ENCODE measurements around the gene RFX2. TPM values are rescaled to one million over a fixed set of nuclear protein-coding genes. Genes with fewer than 3 reads are reported as not detected.
"Not testable (repeated sequence)": the region's sequence is repeated elsewhere in the genome, so short reads cannot be mapped to it uniquely, and the experiment has no call there.

The RFX2 gene
- total RNA-seq, 1 donor from 2014 or later = 1.2 TPM

- no peak for TF ChIP-seq CTCF (IDR thresholded peaks at IDR 0.05; ENCODE audit: unreplicated experiment)
- Mint-ChIP-seq H3K9me3 (ENCODE audit: unreplicated experiment) (peaks cover 10% of the 10 kb centered on the region), H3K4me3 (ENCODE audit: unreplicated experiment) (no peak overlapping the region), H3K4me1 (ENCODE audit: unreplicated experiment) (no peaks in the 10 kb centered on the region), H3K36me3 (ENCODE audit: low read depth, unreplicated experiment) (peaks cover 5% of the 10 kb centered on the region), H3K27ac (ENCODE audit: unreplicated experiment) (no peak overlapping the region), H3K27me3 (ENCODE audit: unreplicated experiment) (peaks cover 7% of the 10 kb centered on the region)
- no peak for DNase-seq (ENCODE audit: low spot score)
These were observed 5.7 kb upstream of the RFX2 start for GRCh38 chr19:6115992-6116391.

GRCh38 chr19:6113616-6114188 is 3.4 kb upstream of the RFX2 start:
- Mint-ChIP-seq H3K4me1 (ENCODE audit: unreplicated experiment) (peaks cover 10% of the 10 kb centered on the region), H3K27me3 (ENCODE audit: unreplicated experiment) (peaks cover 14% of the 10 kb centered on the region), H3K9me3 (ENCODE audit: unreplicated experiment) (peaks cover 4% of the 10 kb centered on the region), H3K4me3 (ENCODE audit: unreplicated experiment) (no peak overlapping the region), H3K27ac (ENCODE audit: unreplicated experiment) (no peak overlapping the region), H3K36me3 (ENCODE audit: low read depth, unreplicated experiment) (no peaks in the 10 kb centered on the region)
- no peak for TF ChIP-seq CTCF (IDR thresholded peaks at IDR 0.05; ENCODE audit: unreplicated experiment)
- no peak for DNase-seq (ENCODE audit: low spot score)

- no peak for TF ChIP-seq CTCF (IDR thresholded peaks at IDR 0.05; ENCODE audit: unreplicated experiment)
- Mint-ChIP-seq H3K9me3 (ENCODE audit: unreplicated experiment) (peaks cover 4% of the 10 kb centered on the region), H3K27ac (ENCODE audit: unreplicated experiment) (no peak overlapping the region), H3K4me1 (ENCODE audit: unreplicated experiment) (peaks cover 10% of the 10 kb centered on the region), H3K36me3 (ENCODE audit: low read depth, unreplicated experiment) (no peaks in the 10 kb centered on the region), H3K4me3 (ENCODE audit: unreplicated experiment) (peak overlapping the region; percentile 60), H3K27me3 (ENCODE audit: unreplicated experiment) (peaks cover 14% of the 10 kb centered on the region)
- no peak for DNase-seq (ENCODE audit: low spot score)
These were observed 353 bp downstream of the RFX2 start for GRCh38 chr19:6109947-6110346.

GRCh38 chr19:6108721-6109633 is 1.3 kb downstream of the RFX2 start:
- no peak for TF ChIP-seq CTCF (IDR thresholded peaks at IDR 0.05; ENCODE audit: unreplicated experiment)
- Mint-ChIP-seq H3K4me1 (ENCODE audit: unreplicated experiment) (peaks cover 10% of the 10 kb centered on the region), H3K27ac (ENCODE audit: unreplicated experiment) (peak overlapping the region; percentile 78), H3K4me3 (ENCODE audit: unreplicated experiment) (peak overlapping the region; percentile 60), H3K27me3 (ENCODE audit: unreplicated experiment) (peaks cover 14% of the 10 kb centered on the region), H3K9me3 (ENCODE audit: unreplicated experiment) (peaks cover 4% of the 10 kb centered on the region), H3K36me3 (ENCODE audit: low read depth, unreplicated experiment) (no peaks in the 10 kb centered on the region)
- DNase-seq (ENCODE audit: low spot score) = peak; percentile 20

- H3K9me3 Mint-ChIP-seq (ENCODE audit: unreplicated experiment); H3K27ac Mint-ChIP-seq (ENCODE audit: unreplicated experiment); H3K36me3 Mint-ChIP-seq (ENCODE audit: low read depth, unreplicated experiment); H3K4me3 Mint-ChIP-seq (ENCODE audit: unreplicated experiment); DNase-seq (ENCODE audit: low spot score): not testable (repeated sequence)
- Mint-ChIP-seq H3K4me1 (ENCODE audit: unreplicated experiment) (peaks cover 10% of the 10 kb centered on the region), H3K27me3 (ENCODE audit: unreplicated experiment) (peaks cover 14% of the 10 kb centered on the region)
These were observed 3.5 kb downstream of the RFX2 start for GRCh38 chr19:6106643-6107294.
